Mucosa of descending colon (tissue), 3 donors: ENCODE data around the gene SNCB. TPM values are rescaled to one million over a fixed set of nuclear protein-coding genes. Genes with fewer than 3 reads are reported as not detected.

Experiments used
- ATAC-seq: fragments of 200-7000 bp; cut with Tn5 transposase; one replicate; pipeline ENCODE4 v1.9.1; 2020; ENCODE audit warnings: mild to moderate bottlenecking, moderate library complexity
- DNase-seq, 3 donors: peaks; one replicate each; pipeline ENCODE4 v3.0.0-alpha.2; 2020
- H3K36me3 ChIP-seq: fragments of 200-600 bp; one replicate; pipeline ENCODE4 v1.8.0; 2021; ENCODE audit warnings: low read depth, mild to moderate bottlenecking
- H3K4me1 ChIP-seq: fragments of 200-600 bp; one replicate; pipeline ENCODE4 v1.8.0; 2021; ENCODE audit warnings: low read depth, mild to moderate bottlenecking
- H3K4me3 ChIP-seq: fragments of 200-600 bp; one replicate; pipeline ENCODE4 v1.8.0; 2021; ENCODE audit warnings: mild to moderate bottlenecking
- H3K9me3 ChIP-seq: fragments of 200-600 bp; one replicate; pipeline ENCODE4 v1.8.0; 2021; ENCODE audit warnings: mild to moderate bottlenecking
- CTCF ChIP-seq: fragments of 200-600 bp; IDR thresholded peaks from one replicate; pipeline ENCODE4 v1.8.0; 2022; ENCODE audit warnings: antibody characterized with exemption, mild to moderate bottlenecking
- intact Hi-C, 2 donors: fragments of 100-400 bp; cut with DNase I in 1 of 2; cut with micrococcal nuclease in 1 of 2; formaldehyde crosslinking; loops; one replicate each; pipeline versions ENCODE4 v1.11.0 to v1.11.1; 2022; cut with DNase I, micrococcal nuclease
- total RNA-seq, 3 donors: library from RNA; stranded (reverse); fragmentation: NEBNext Ultra II Directional in 2 of 3; extraction: Animal tissue kit (Norgen Biotek cat#: 25700) in 2 of 3; gene quantifications; one replicate each; pipeline versions ENCODE4 v1.2.1 to v1.2.4, GENCODE V29; 2021 to 2023
- donor health status: DM: no; HTN: no; CAD: no; lungs with moderate emphysema.
- donor health status: DM: no; HTN: no; CAD: no.
- donor health status: DM: no; HTN: yes; CAD: no.

The SNCB gene
- total RNA-seq, 3 donors from 2014 or later, result 0.89 TPM; not detected in 2

GRCh38 chr5:176596689-176597416 lies 33.5 kb downstream of the SNCB start:
- intact Hi-C loops, result no loop called here
- Histone ChIP-seq H3K9me3 (no peaks in the 10 kb centered on the region), H3K4me1 (peaks cover 6% of the 10 kb centered on the region), H3K4me3 (no peak overlapping the region), H3K36me3 (no peaks in the 10 kb centered on the region)
- DNase-seq, result peak; percentile 60 to 79 (median 66)
- peak; percentile 37 for TF ChIP-seq CTCF
- ATAC-seq, result peak; percentile 82

DNA sequence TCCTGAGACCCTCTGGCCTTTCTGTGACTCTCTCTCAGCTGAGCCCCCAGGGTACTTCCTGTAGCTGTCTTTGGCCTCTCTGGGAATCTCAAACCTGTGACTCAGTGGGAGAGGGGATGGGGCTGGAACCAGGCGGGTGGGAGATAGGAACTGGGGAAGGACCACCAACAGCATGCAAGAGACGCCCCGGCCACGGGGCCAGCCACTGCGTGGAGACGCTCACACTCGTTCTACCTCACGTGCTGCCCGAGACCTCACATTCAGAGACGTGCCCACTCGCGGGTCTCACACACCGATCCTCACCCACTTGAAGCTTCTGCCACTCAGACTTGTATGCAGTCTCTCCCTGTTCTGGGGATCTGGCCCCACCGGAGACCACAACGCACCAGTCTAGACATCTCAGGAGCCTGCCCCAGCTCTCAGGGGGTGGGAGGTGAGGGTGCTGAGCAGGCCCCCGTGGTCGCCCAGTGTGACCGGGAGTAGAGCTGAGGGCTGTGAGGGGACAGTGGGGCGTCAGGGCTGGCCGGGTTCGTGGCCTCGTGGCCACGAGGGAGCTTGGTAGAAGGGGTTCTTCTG lies 34.2 kb downstream of the SNCB start:
- no peak for TF ChIP-seq CTCF
- Histone ChIP-seq H3K36me3 (no peaks in the 10 kb centered on the region), H3K4me1 (peaks cover 6% of the 10 kb centered on the region), H3K9me3 (no peaks in the 10 kb centered on the region), H3K4me3 (no peak overlapping the region)
- intact Hi-C loops, result no loop called here
- DNase-seq, result peak in 1 of 3 donors; percentile 45
- no peak for ATAC-seq

DNA sequence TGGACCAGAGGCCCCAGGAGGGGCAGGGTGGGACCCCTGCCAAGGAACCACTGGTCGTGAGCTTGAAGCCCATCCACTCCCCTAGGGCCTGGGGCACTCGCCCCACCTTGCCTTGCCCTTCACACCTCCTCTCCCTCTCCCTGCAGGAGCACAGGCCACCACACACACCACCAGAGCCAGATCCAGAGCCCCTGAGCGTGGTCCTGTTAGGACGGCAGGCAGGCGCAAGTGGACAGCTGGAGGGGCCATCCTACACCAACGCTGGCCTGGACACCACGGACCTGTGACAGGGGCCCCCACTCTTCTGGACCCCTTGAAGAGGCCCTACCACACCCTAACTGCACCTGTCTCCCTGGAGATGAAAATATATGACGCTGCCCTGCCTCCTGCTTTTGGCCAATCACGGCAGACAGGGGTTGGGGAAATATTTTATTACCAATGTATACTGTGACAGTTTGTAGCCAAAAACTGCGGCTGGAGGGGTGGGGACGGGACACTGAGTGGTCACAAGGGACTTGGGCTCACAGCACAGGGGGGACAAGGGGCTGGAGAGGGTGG lies 34.9 kb downstream of the SNCB start:
- intact Hi-C loops, result no loop called here
- Histone ChIP-seq H3K4me3 (no peak overlapping the region), H3K9me3 (no peaks in the 10 kb centered on the region), H3K36me3 (no peaks in the 10 kb centered on the region), H3K4me1 (peaks cover 6% of the 10 kb centered on the region)
- DNase-seq (peak in 1 of 3 donors; percentile 36), ATAC-seq (no peak)
- no peak for TF ChIP-seq CTCF

DNA sequence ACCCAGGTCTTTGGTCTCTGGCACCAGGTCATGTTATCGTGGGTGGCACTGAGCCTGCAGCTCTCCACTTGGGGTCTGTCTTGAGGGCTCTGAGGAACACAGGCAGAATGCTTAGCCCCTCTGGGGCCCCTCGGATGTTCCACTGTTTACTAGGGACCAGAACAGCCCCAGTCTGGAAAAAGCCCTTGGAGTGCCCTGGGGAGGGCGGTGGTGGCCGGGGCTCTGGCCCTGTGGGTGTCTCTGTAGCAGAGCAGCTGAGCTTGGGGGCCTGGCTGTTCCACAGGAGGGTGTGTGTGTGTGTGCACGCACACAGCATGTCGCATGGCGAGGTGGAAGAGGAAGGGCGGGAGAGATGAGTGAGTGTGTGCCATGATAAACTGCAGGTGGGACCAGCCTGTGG lies 35.8 kb downstream of the SNCB start:
- Histone ChIP-seq H3K36me3 (no peaks in the 10 kb centered on the region), H3K9me3 (no peaks in the 10 kb centered on the region), H3K4me1 (peaks cover 6% of the 10 kb centered on the region), H3K4me3 (no peak overlapping the region)
- intact Hi-C loops, result no loop called here
- peak in 1 of 3 donors; percentile 19 for DNase-seq
- no peak for ATAC-seq
- no peak for TF ChIP-seq CTCF

DNA sequence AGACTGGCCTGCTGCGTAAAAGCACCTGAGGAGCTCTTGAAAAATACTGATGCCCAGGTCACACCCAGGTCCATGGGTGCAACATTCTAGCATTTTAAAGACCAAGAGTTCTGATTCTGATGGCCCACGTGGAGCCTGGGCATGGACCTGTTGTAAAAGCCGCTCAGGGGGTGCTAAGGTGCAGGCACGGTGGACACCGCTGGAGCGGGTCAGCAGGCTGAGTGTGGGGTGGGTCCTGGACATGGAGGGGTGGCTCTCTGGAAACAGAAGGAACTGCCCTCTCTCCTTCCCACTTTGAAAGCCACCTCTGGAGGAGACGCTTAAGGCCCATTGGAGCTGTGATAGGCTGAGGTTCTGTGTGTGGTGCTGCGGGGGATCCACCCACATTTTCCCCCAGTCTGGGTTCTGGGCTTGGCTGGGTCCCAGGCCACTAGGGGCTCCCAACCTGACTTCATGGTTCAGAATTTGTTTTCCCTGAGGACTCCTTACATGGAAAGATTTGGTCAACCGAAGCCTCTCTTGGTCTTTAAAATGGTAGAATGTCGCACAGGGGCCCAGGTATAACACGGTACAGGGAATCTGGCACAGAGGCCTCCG lies 37.0 kb downstream of the SNCB start:
- no peaks in the 10 kb centered on the region for H3K36me3 ChIP-seq
- H3K4me1 ChIP-seq, result peaks cover 6% of the 10 kb centered on the region
- H3K4me3 ChIP-seq, result no peak overlapping the region
- DNase-seq (peak in 1 of 3 donors; percentile 15), ATAC-seq (no peak)
- no peak for TF ChIP-seq CTCF
- H3K9me3 ChIP-seq, result no peaks in the 10 kb centered on the region
- intact Hi-C loops, result no loop called here
